Adrenal gland (tissue), 5 donors: ENCODE data around the gene APBA1.

ENCODE experiments used
- POLR2A ChIP-seq, 2 donors: fragments of 450-650 bp; IDR thresholded peaks; one replicate each; pipeline ENCODE4 v1.6.1; 2017; ENCODE audit warnings: antibody characterized with exemption in 2 of 2, mild to moderate bottlenecking in 2 of 2, moderate library complexity in 1 of 2
- TF ChIP-seq, protein P1 (sequence below), 6 experiments: fragments of 450-650 bp in 4 of 6; fragments of 200-600 bp in 2 of 6; sonication (generic) in 1 of 6; IDR thresholded peaks; 1 replicate in 5 of 6; 2 replicates in 1 of 6; pipeline versions ENCODE4 v1.5.1 to v1.8.0; 2016 to 2021; ENCODE audit warnings: antibody characterized with exemption in 6 of 6, mild to moderate bottlenecking in 2 of 6, moderate library complexity in 1 of 6
- donor health status: DM: no; HTN: no; CAD: no.

DNA sequence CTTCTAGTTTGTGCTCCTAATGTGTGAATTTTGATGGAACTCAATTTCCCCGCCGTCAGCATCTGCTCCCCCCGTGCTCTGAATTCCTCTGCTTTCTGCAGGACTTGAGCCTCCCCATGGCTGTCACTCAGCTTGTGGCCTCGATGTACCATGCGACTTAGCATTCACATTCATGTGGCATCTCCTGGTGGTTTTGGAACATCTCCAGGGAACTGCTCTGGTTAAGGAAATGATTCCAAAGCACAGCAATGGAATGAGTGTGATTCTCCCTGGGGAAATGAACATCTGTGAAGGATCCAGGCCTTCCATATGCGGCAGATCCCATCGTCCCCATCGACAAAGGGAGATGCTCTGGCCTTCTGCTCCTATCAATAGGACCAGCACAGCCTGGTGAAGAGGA lies 228.2 kb downstream of the APBA1 start:
- TF ChIP-seq, protein P1, sequence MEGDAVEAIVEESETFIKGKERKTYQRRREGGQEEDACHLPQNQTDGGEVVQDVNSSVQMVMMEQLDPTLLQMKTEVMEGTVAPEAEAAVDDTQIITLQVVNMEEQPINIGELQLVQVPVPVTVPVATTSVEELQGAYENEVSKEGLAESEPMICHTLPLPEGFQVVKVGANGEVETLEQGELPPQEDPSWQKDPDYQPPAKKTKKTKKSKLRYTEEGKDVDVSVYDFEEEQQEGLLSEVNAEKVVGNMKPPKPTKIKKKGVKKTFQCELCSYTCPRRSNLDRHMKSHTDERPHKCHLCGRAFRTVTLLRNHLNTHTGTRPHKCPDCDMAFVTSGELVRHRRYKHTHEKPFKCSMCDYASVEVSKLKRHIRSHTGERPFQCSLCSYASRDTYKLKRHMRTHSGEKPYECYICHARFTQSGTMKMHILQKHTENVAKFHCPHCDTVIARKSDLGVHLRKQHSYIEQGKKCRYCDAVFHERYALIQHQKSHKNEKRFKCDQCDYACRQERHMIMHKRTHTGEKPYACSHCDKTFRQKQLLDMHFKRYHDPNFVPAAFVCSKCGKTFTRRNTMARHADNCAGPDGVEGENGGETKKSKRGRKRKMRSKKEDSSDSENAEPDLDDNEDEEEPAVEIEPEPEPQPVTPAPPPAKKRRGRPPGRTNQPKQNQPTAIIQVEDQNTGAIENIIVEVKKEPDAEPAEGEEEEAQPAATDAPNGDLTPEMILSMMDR (IDR thresholded peaks at IDR 0.05) = no peak
- no peak for TF ChIP-seq POLR2A (IDR thresholded peaks at IDR 0.05)
